ENCODE data around the gene SETD7.

DNA sequence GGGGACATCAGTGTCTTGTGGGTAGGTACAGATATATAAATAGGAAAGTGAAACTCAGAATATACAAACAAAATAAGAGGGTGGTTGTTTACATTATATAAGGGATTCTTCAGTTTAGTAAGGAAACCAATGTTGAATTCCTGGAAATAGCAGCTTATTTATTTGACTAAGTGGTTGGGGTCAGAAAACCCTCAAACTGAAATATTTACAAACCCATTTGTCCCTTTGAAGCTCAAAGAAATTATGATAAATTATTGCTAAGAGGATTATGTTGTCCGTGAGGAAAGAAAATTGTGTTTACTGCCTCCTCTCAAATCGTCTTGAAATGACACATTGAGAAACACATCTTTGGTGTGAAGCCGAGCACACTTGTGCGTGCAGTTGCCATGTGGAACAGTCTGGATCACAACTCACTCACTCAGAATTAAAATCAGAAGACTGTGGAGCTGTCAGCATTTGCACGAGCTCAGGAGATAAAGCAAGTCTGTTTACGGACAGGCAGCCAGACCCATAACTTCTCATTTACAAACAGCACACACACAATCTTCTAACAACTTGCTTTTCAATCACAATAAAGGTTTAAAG, 46.8 kb upstream of the SETD7 start:
- no peak for TF ChIP-seq POLR2A (IDR thresholded peaks at IDR 0.05)
- TF ChIP-seq, protein P1, sequence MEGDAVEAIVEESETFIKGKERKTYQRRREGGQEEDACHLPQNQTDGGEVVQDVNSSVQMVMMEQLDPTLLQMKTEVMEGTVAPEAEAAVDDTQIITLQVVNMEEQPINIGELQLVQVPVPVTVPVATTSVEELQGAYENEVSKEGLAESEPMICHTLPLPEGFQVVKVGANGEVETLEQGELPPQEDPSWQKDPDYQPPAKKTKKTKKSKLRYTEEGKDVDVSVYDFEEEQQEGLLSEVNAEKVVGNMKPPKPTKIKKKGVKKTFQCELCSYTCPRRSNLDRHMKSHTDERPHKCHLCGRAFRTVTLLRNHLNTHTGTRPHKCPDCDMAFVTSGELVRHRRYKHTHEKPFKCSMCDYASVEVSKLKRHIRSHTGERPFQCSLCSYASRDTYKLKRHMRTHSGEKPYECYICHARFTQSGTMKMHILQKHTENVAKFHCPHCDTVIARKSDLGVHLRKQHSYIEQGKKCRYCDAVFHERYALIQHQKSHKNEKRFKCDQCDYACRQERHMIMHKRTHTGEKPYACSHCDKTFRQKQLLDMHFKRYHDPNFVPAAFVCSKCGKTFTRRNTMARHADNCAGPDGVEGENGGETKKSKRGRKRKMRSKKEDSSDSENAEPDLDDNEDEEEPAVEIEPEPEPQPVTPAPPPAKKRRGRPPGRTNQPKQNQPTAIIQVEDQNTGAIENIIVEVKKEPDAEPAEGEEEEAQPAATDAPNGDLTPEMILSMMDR (IDR thresholded peaks at IDR 0.05), result no peak
